Ishikawa (cell line): ENCODE measurements around the gene TBL1X.

Experiments used
- CEBPB ChIP-seq: IDR thresholded peaks from 2 replicates; pipeline ENCODE4 v1.6.1; 2012
- CREB1 ChIP-seq: IDR thresholded peaks from 2 replicates; pipeline ENCODE4 v1.6.1; 2012; ENCODE audit warnings: low read depth
- EGR1 ChIP-seq: IDR thresholded peaks from 2 replicates; pipeline ENCODE4 v1.6.1; 2012
- EP300 ChIP-seq: IDR thresholded peaks from 2 replicates; pipeline ENCODE4 v1.6.1; 2012; ENCODE audit warnings: borderline replicate concordance
- NFIC ChIP-seq: IDR thresholded peaks from 2 replicates; pipeline ENCODE4 v1.6.1; 2012
- RAD21 ChIP-seq: IDR thresholded peaks from 2 replicates; pipeline ENCODE4 v1.6.1; 2012; ENCODE audit warnings: low read depth
- TCF12 ChIP-seq: IDR thresholded peaks from 2 replicates; pipeline ENCODE4 v1.6.1; 2012; ENCODE audit warnings: low read depth
- USF1 ChIP-seq: IDR thresholded peaks from 2 replicates; pipeline ENCODE4 v1.6.1; 2012
- TF ChIP-seq, protein P1 (sequence below): IDR thresholded peaks from 2 replicates; pipeline ENCODE4 v1.6.1; 2012; ENCODE audit warnings: low read depth, mild to moderate bottlenecking

DNA sequence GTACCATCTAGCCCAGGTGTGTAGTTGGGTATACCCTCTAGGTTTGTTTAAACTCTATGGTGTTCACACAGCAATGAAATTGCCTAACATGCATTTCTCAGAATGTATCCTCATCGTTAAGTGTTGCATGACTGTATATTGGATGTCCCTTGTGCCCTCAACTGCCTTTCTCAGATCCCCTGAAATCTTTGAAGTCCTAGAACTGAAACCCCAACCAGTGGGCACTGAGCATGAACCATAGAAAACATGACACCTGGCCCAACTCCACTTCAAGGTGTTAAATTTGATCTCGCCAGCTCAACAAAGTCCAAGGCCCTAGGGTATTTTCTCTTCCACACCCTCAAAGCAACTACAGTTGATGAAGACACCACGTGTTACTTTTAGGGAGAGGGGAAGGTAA lies 265.2 kb downstream of the TBL1X start:
- no peak for TF ChIP-seq EP300
- no peak for TF ChIP-seq NFIC
- TF ChIP-seq RAD21, result no peak
- TF ChIP-seq CREB1, result no peak
- no peak for TF ChIP-seq EGR1
- TF ChIP-seq TCF12, result no peak
- TF ChIP-seq, protein P1, sequence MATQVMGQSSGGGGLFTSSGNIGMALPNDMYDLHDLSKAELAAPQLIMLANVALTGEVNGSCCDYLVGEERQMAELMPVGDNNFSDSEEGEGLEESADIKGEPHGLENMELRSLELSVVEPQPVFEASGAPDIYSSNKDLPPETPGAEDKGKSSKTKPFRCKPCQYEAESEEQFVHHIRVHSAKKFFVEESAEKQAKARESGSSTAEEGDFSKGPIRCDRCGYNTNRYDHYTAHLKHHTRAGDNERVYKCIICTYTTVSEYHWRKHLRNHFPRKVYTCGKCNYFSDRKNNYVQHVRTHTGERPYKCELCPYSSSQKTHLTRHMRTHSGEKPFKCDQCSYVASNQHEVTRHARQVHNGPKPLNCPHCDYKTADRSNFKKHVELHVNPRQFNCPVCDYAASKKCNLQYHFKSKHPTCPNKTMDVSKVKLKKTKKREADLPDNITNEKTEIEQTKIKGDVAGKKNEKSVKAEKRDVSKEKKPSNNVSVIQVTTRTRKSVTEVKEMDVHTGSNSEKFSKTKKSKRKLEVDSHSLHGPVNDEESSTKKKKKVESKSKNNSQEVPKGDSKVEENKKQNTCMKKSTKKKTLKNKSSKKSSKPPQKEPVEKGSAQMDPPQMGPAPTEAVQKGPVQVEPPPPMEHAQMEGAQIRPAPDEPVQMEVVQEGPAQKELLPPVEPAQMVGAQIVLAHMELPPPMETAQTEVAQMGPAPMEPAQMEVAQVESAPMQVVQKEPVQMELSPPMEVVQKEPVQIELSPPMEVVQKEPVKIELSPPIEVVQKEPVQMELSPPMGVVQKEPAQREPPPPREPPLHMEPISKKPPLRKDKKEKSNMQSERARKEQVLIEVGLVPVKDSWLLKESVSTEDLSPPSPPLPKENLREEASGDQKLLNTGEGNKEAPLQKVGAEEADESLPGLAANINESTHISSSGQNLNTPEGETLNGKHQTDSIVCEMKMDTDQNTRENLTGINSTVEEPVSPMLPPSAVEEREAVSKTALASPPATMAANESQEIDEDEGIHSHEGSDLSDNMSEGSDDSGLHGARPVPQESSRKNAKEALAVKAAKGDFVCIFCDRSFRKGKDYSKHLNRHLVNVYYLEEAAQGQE, result no peak
- no peak for TF ChIP-seq CEBPB
- TF ChIP-seq USF1, result no peak
